Omental fat pad (tissue), 4 donors: ENCODE data around the gene RPS6KA5. TPM values are rescaled to one million over a fixed set of nuclear protein-coding genes. Genes with fewer than 3 reads are reported as not detected.
"Not testable (repeated sequence)": the region's sequence is repeated elsewhere in the genome, so short reads cannot be mapped to it uniquely, and the experiment has no call there.

Experiments
- ATAC-seq: fragments of 150-250 bp; one replicate; pipeline ENCODE4 v1.9.1; 2016; ENCODE audit warnings: mild to moderate bottlenecking, moderate library complexity; ENCODE audit not compliant: low FRiP score
- DNase-seq: peaks from one replicate; pipeline ENCODE4 v3.0.0-alpha.2; 2019; ENCODE audit warnings: low spot score
- total RNA-seq, 4 donors: library from RNA; depleted of rRNA; stranded (reverse); fragments of >200 nt; gene quantifications; one replicate each; pipeline ENCODE4 v1.1.0, GENCODE V29; 2016
- TF ChIP-seq, protein P1 (sequence below), 3 donors: fragments of 450-650 bp; IDR thresholded peaks; one replicate each; pipeline ENCODE4 v1.5.1; 2016 to 2017; ENCODE audit warnings: antibody characterized with exemption in 3 of 3, mild to moderate bottlenecking in 3 of 3, moderate library complexity in 2 of 3

Gene RPS6KA5
- total RNA-seq, 4 donors from 2014 or later: 1.8 to 4.9 (median 3.2) TPM

DNA sequence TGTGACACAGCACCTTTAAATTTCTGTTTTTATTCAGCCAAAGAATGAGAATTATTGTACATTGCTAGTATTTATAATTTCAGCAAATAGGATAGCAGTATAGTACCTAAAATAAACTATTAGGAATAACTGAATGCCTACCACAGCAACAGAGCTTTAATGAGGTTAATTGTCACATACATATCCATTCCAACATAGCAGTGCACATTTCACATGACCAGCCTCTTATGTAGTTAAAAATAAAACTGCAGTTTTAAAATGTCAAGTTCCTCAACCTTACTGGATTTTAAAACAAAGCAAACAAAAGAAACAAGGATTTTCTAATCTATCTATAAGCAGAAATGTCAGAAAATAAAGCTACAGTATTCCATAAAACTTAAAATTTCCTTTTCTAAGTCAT, 193.6 kb downstream of the RPS6KA5 start:
- ATAC-seq: no peak

DNA sequence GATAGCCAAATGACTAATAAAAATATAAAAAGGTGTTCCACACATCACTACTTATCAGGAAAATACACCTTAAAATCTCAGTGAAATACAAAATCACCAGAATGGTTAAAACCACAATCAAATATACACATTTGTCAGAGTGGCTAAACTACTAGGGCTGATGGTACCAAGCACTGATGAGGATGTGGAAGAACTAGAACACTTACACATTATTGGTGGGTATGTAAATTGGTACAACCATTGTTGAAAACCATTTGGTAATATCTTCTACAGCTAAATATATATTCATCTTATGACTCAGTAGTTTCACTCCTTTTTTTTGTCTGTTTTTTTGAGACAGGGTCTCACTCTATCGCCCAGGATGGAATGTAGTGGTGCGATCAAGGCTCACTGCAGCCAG, 195.7 kb downstream of the RPS6KA5 start:
- ATAC-seq: no peak

More for the DNA sequence above, 193.6 kb downstream of the RPS6KA5 start:
- TF ChIP-seq, protein P1, sequence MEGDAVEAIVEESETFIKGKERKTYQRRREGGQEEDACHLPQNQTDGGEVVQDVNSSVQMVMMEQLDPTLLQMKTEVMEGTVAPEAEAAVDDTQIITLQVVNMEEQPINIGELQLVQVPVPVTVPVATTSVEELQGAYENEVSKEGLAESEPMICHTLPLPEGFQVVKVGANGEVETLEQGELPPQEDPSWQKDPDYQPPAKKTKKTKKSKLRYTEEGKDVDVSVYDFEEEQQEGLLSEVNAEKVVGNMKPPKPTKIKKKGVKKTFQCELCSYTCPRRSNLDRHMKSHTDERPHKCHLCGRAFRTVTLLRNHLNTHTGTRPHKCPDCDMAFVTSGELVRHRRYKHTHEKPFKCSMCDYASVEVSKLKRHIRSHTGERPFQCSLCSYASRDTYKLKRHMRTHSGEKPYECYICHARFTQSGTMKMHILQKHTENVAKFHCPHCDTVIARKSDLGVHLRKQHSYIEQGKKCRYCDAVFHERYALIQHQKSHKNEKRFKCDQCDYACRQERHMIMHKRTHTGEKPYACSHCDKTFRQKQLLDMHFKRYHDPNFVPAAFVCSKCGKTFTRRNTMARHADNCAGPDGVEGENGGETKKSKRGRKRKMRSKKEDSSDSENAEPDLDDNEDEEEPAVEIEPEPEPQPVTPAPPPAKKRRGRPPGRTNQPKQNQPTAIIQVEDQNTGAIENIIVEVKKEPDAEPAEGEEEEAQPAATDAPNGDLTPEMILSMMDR (IDR thresholded peaks at IDR 0.05): no peak
- DNase-seq: no peak

GRCh38 chr14:90858511-90858910, 201.9 kb downstream of the RPS6KA5 start:
- TF ChIP-seq, protein P1 (IDR thresholded peaks at IDR 0.05): no peak
- ATAC-seq (no peak), DNase-seq (no peak)

More for the DNA sequence above, 195.7 kb downstream of the RPS6KA5 start:
- DNase-seq: no peak
- TF ChIP-seq, protein P1 (IDR thresholded peaks at IDR 0.05): no peak

GRCh38 chr14:90857866-90858265, 202.6 kb downstream of the RPS6KA5 start:
- TF ChIP-seq, protein P1 (IDR thresholded peaks at IDR 0.05): no peak
- DNase-seq (no peak), ATAC-seq (no peak)

GRCh38 chr14:90856115-90856514, 204.3 kb downstream of the RPS6KA5 start:
- ATAC-seq, DNase-seq: not testable (repeated sequence)

- DNase-seq: no peak
- TF ChIP-seq, protein P1 (IDR thresholded peaks at IDR 0.05): no peak
- ATAC-seq: no peak
Measured at GRCh38 chr14:90853116-90853515, 207.3 kb downstream of the RPS6KA5 start.

GRCh38 chr14:90851327-90852036, 209.0 kb downstream of the RPS6KA5 start:
- TF ChIP-seq, protein P1 (IDR thresholded peaks at IDR 0.05): no peak
- no peak for ATAC-seq
- no peak for DNase-seq
